ENCODE results near the gene CDH13. TPM values are rescaled to one million over a fixed set of nuclear protein-coding genes. Genes with fewer than 3 reads are reported as not detected.

CDH13 gene
- total RNA-seq, 4 donors from 2014 or later: 2.0 to 6.6 (median 4.1) TPM; not detected in 1

- TF ChIP-seq, protein P1, sequence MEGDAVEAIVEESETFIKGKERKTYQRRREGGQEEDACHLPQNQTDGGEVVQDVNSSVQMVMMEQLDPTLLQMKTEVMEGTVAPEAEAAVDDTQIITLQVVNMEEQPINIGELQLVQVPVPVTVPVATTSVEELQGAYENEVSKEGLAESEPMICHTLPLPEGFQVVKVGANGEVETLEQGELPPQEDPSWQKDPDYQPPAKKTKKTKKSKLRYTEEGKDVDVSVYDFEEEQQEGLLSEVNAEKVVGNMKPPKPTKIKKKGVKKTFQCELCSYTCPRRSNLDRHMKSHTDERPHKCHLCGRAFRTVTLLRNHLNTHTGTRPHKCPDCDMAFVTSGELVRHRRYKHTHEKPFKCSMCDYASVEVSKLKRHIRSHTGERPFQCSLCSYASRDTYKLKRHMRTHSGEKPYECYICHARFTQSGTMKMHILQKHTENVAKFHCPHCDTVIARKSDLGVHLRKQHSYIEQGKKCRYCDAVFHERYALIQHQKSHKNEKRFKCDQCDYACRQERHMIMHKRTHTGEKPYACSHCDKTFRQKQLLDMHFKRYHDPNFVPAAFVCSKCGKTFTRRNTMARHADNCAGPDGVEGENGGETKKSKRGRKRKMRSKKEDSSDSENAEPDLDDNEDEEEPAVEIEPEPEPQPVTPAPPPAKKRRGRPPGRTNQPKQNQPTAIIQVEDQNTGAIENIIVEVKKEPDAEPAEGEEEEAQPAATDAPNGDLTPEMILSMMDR (IDR thresholded peaks at IDR 0.05): no peak
- no peak for TF ChIP-seq POLR2A (IDR thresholded peaks at IDR 0.05)
- no peaks in the 10 kb centered on the region for H3K27me3 ChIP-seq
- peaks cover 0 to 7% (median 0%) of the 10 kb centered on the region in 4 donors for H3K4me1 ChIP-seq
- no peak overlapping the region for H3K27ac ChIP-seq
- DNase-seq: no peak
- H3K4me3 ChIP-seq: no peak overlapping the region
- no peaks in the 10 kb centered on the region for H3K9me3 ChIP-seq
- H3K36me3 ChIP-seq: peaks cover 0 to 10% (median 0%) of the 10 kb centered on the region in 3 donors
Measured at GRCh38 chr16:83817022-83817421, 1190.3 kb downstream of the CDH13 start.

- no peaks in the 10 kb centered on the region for H3K9me3 ChIP-seq
- no peaks in the 10 kb centered on the region for H3K36me3 ChIP-seq
- no peak overlapping the region for H3K27ac ChIP-seq
- H3K4me1 ChIP-seq: peaks cover 0 to 7% (median 0%) of the 10 kb centered on the region in 4 donors
- DNase-seq: no peak
- H3K27me3 ChIP-seq: no peaks in the 10 kb centered on the region
- H3K4me3 ChIP-seq: no peak overlapping the region
- no peak for TF ChIP-seq POLR2A (IDR thresholded peaks at IDR 0.05)
- TF ChIP-seq, protein P1 (IDR thresholded peaks at IDR 0.05): no peak
Measured at GRCh38 chr16:83818276-83818675, 1191.5 kb downstream of the CDH13 start.

DNA sequence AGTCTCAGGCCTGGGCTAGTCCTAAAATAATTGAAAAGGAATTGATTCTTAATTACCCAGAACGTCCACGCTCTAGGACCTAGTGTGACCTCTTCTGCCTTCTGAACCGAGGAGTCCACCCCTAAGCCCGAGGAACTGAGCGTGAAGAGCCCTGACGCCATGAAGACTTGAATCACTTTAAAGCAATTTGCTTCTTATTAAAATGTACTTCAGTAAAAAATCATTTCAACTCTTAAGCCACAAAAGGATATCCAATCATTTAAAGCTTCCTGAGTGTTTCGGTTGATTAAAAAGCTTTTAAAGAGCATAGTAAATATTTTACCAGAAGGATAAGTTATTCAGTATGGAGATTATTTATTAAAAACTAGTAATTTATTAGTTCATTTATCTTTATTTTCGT, 1192.6 kb downstream of the CDH13 start:
- no peaks in the 10 kb centered on the region for H3K9me3 ChIP-seq
- H3K4me1 ChIP-seq: peaks cover 0 to 5% (median 0%) of the 10 kb centered on the region in 4 donors
- H3K27me3 ChIP-seq: no peaks in the 10 kb centered on the region
- no peak overlapping the region for H3K4me3 ChIP-seq
- TF ChIP-seq, protein P1 (IDR thresholded peaks at IDR 0.05): no peak
- no peak for TF ChIP-seq POLR2A (IDR thresholded peaks at IDR 0.05)
- no peak for DNase-seq
- H3K36me3 ChIP-seq: no peaks in the 10 kb centered on the region
- H3K27ac ChIP-seq: no peak overlapping the region

DNA sequence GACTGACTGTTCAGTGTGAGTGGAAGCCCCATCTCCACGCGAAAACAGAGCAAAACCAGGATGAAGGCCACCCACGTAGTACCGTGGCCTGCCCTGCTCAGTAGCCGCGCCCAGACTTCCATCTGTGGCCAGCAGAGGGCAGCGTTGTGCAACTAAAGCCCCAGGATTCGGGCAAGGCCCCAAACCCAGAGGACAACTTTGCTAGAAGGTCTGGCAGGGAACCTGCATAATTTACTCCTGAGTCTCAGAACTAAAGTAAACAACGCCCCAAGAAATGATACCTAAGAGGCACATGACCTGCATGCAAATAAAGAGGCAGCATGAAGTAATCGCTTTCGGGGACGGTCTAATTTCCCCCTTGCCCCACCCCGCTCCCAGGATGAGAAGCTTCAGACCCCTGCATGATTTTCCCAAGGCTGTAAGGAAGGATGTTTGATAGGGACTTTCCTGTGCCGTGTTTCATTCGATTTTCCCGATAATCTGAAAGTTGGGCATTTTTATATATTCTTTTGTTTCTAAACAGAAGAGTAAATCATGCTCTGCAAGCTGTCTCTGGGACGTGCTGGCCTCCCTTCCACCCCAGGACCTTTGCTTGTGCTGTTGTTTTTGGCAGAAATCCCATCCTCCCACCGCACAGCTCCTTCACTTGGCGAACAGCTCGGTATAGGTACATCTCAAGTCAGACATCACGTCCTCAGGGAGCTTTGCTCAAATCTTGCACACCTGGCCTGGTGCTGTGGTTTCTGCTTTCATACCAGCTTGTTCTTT, 1199.6 kb downstream of the CDH13 start:
- Histone ChIP-seq H3K36me3 (no peaks in the 10 kb centered on the region), H3K27ac (no peak overlapping the region)
- TF ChIP-seq POLR2A (IDR thresholded peaks at IDR 0.05): no peak
- TF ChIP-seq, protein P1 (IDR thresholded peaks at IDR 0.05): peak; percentile 79 to 91 (median 88)

DNA sequence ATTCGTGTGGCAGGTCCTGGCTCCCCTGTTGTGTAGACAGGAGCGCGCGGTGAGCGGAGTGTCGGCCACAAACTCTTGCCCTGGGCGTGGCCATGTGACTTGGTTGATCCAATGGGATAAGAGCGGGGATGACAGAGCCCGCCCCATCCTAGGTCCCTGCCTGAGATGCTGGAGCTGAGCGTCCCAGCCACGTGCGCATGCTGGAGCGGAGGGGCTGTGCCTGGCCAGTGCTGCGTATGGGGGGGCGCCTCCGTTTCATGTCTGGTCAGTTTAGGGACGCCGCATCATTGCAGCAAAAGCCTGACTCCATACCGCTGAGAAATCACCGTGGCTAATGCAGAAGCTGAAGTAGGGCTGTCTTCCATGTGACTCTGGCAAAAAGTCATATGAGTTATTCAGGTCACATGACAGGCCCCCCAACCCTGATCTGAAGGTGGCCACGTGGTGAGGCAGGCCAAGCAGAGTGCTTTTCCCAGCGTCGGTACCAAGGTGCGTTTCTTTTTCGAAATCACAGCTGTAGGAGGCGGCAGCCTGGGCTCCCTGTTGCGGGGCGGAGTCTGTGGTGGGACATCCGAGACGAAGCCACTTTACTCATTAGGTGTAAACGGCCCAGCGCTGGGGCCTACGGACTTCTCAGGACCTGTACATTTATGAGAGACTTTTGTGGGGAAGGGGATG, 1203.5 kb downstream of the CDH13 start:
- no peak for TF ChIP-seq POLR2A (IDR thresholded peaks at IDR 0.05)
- TF ChIP-seq, protein P1 (IDR thresholded peaks at IDR 0.05): no peak
- Histone ChIP-seq H3K4me3 (no peak overlapping the region), H3K36me3 (no peaks in the 10 kb centered on the region), H3K27ac (no peak overlapping the region), H3K9me3 (no peaks in the 10 kb centered on the region), H3K4me1 (no peaks in the 10 kb centered on the region), H3K27me3 (no peaks in the 10 kb centered on the region)
- DNase-seq: no peak

More for the DNA sequence above, 1199.6 kb downstream of the CDH13 start:
- H3K4me3 ChIP-seq: no peak overlapping the region
- no peaks in the 10 kb centered on the region for H3K27me3 ChIP-seq
- H3K4me1 ChIP-seq: no peaks in the 10 kb centered on the region
- no peaks in the 10 kb centered on the region for H3K9me3 ChIP-seq
- peak; percentile 82 to 94 (median 87) for DNase-seq

Measured in Peyer's patch (tissue), 4 donors.